ENCODE results near the gene GNAQ. TPM values are rescaled to one million over a fixed set of nuclear protein-coding genes. Genes with fewer than 3 reads are reported as not detected.
"Not testable (repeated sequence)": the region's sequence is repeated elsewhere in the genome, so short reads cannot be mapped to it uniquely, and the experiment has no call there.

Gene GNAQ
- total RNA-seq, 1 experiment from 2014 or later, result 48.6 TPM

DNA sequence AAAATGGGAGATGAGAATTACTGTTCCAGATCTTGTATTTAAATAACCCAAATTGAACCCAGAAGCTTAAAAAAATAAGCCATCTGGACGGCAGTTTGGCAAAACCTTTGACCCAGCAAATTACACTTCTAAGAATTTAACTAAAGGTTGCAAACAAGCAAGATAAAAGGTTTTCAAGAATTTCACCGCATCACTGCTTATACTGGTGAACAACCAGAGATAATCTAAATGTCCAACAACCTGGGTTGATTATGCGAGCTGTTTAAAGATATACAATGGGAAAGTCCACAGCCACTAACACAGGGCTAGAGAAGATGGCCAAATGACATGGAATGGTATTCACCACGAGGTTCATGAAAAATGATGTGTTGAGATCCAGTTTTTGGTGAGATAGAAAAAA is 149.3 kb downstream of the GNAQ start:
- H2AFZ ChIP-seq (ENCODE audit: low read length), result no peak overlapping the region
- no peaks in the 10 kb centered on the region for H3K79me2 ChIP-seq (ENCODE audit: insufficient read depth, low read length)
- H3K9me3 ChIP-seq (ENCODE audit: control insufficient read depth, low read depth, low read length), result no peaks in the 10 kb centered on the region
- Mint-ChIP-seq H3K9me3 (no peaks in the 10 kb centered on the region), H3K27ac (no peak overlapping the region; a peak in 1 of 7 replicates), H3K4me1 (peaks cover 24 to 27% of the 10 kb centered on the region in 2 experiments), H3K27me3 (ENCODE audit: low read depth) (no peaks in the 10 kb centered on the region), H3K4me3 (no peak overlapping the region), H3K36me3 (ENCODE audit: insufficient read depth in 1 of 3, low read depth in 3 of 3) (no peaks in the 10 kb centered on the region)
- H3K9ac ChIP-seq (ENCODE audit: extremely low read depth, insufficient read length, low read length), result no peak overlapping the region
- H2BK5ac ChIP-seq (ENCODE audit: insufficient read length, low read length), result no peak overlapping the region
- no peaks in the 10 kb centered on the region for H3K23me2 ChIP-seq (ENCODE audit: insufficient read length, low read depth, low read length, poor library complexity, severe bottlenecking)
- no peak overlapping the region for H3K4ac ChIP-seq (ENCODE audit: low read depth, low read length)
- no peak overlapping the region for H4K91ac ChIP-seq (ENCODE audit: insufficient read length, low read depth, low read length)
- H4K5ac ChIP-seq (ENCODE audit: insufficient read length, low read depth, low read length), result no peak overlapping the region
- H2BK20ac ChIP-seq (ENCODE audit: low read depth, low read length, poor library complexity, severe bottlenecking), result no peak overlapping the region
- no peak overlapping the region for H3K56ac ChIP-seq (ENCODE audit: insufficient read length, low read depth, low read length)
- no peak overlapping the region for H2BK15ac ChIP-seq (ENCODE audit: low read depth, low read length)
- H3K4me1 ChIP-seq (ENCODE audit: insufficient read depth, low read length), result peaks cover 10% of the 10 kb centered on the region; the same call in 1 of the 2 replicates
- H4K8ac ChIP-seq (replicated peaks; ENCODE audit: insufficient read length, low read depth, low read length), result no peak overlapping the region
- TF ChIP-seq, protein P1, sequence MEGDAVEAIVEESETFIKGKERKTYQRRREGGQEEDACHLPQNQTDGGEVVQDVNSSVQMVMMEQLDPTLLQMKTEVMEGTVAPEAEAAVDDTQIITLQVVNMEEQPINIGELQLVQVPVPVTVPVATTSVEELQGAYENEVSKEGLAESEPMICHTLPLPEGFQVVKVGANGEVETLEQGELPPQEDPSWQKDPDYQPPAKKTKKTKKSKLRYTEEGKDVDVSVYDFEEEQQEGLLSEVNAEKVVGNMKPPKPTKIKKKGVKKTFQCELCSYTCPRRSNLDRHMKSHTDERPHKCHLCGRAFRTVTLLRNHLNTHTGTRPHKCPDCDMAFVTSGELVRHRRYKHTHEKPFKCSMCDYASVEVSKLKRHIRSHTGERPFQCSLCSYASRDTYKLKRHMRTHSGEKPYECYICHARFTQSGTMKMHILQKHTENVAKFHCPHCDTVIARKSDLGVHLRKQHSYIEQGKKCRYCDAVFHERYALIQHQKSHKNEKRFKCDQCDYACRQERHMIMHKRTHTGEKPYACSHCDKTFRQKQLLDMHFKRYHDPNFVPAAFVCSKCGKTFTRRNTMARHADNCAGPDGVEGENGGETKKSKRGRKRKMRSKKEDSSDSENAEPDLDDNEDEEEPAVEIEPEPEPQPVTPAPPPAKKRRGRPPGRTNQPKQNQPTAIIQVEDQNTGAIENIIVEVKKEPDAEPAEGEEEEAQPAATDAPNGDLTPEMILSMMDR (conservative IDR thresholded peaks at IDR 0.05), result no peak
- no peak overlapping the region for H3K4me2 ChIP-seq (ENCODE audit: insufficient read depth, insufficient read length, low read length)
- H2AK5ac ChIP-seq (ENCODE audit: insufficient read length, low read length), result no peak overlapping the region
- H2BK12ac ChIP-seq (ENCODE audit: insufficient read length, low read depth, low read length), result no peak overlapping the region
- H4K20me1 ChIP-seq (ENCODE audit: control insufficient read depth, insufficient read depth, insufficient read length), result no peaks in the 10 kb centered on the region
- no peak overlapping the region for H3K23ac ChIP-seq (ENCODE audit: insufficient read length, low read depth, low read length)
- H3K18ac ChIP-seq (ENCODE audit: insufficient read length, low read depth, low read length), result no peak overlapping the region
- no peak overlapping the region for H3K27ac ChIP-seq (ENCODE audit: insufficient read length, low read depth, low read length)
- no peak overlapping the region for H3K14ac ChIP-seq (ENCODE audit: insufficient read depth, low read length)
- WGBS (ENCODE audit: extremely low coverage, insufficient read length, low lambda C conversion rate), result no CpG with 5 or more reads among the region's 4 CpGs
- DNase-seq, result no peak
- H2BK120ac ChIP-seq (ENCODE audit: low read depth, low read length, poor library complexity, severe bottlenecking), result no peak overlapping the region
- no peaks in the 10 kb centered on the region for H3K27me3 ChIP-seq (ENCODE audit: insufficient read depth, low read length)
- H3T11ph ChIP-seq (ENCODE audit: low read length), result no peak overlapping the region
- no peaks in the 10 kb centered on the region for H3K79me1 ChIP-seq (ENCODE audit: insufficient read depth, low read depth, low read length, poor library complexity, severe bottlenecking)

DNA sequence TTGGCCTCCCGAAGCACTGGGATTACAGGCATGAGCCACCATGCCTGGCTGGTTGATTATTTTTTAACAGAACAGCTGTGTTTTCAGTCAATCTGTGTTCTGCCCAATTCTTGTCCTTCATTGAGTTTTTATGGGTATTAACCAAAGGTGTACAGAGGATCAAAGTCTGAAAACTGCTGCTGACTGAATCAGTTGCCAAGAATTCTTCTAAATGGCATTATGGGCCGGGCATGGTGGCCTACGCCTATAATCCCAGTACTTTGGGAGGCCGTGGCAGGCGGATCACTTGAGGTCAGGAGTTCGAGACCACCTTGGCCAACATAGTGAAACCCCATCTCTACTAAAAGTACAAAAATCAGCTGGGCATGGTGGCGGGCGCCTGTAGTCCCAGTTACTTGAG is 150.0 kb downstream of the GNAQ start:
- not testable (repeated sequence) for H4K91ac ChIP-seq (ENCODE audit: insufficient read length, low read depth, low read length); H3K9ac ChIP-seq (ENCODE audit: extremely low read depth, insufficient read length, low read length); H4K8ac ChIP-seq (replicated peaks; ENCODE audit: insufficient read length, low read depth, low read length); H2BK20ac ChIP-seq (ENCODE audit: low read depth, low read length, poor library complexity, severe bottlenecking); H3K23me2 ChIP-seq (ENCODE audit: insufficient read length, low read depth, low read length, poor library complexity, severe bottlenecking); DNase-seq; H3K27me3 Mint-ChIP-seq (ENCODE audit: low read depth); H3K36me3 Mint-ChIP-seq (ENCODE audit: insufficient read depth in 1 of 3, low read depth in 3 of 3); H3K4me2 ChIP-seq (ENCODE audit: insufficient read depth, insufficient read length, low read length); H2BK5ac ChIP-seq (ENCODE audit: insufficient read length, low read length); H3K27ac ChIP-seq (ENCODE audit: insufficient read length, low read depth, low read length); H3K9me3 Mint-ChIP-seq; H3K18ac ChIP-seq (ENCODE audit: insufficient read length, low read depth, low read length); H3K56ac ChIP-seq (ENCODE audit: insufficient read length, low read depth, low read length); H3K27me3 ChIP-seq (ENCODE audit: insufficient read depth, low read length); H3K23ac ChIP-seq (ENCODE audit: insufficient read length, low read depth, low read length); H2BK12ac ChIP-seq (ENCODE audit: insufficient read length, low read depth, low read length); H3K9me3 ChIP-seq (ENCODE audit: control insufficient read depth, low read depth, low read length); H4K20me1 ChIP-seq (ENCODE audit: control insufficient read depth, insufficient read depth, insufficient read length); H2AK5ac ChIP-seq (ENCODE audit: insufficient read length, low read length); H4K5ac ChIP-seq (ENCODE audit: insufficient read length, low read depth, low read length); H2BK15ac ChIP-seq (ENCODE audit: low read depth, low read length); H2AFZ ChIP-seq (ENCODE audit: low read length); H3K27ac Mint-ChIP-seq; H2BK120ac ChIP-seq (ENCODE audit: low read depth, low read length, poor library complexity, severe bottlenecking); H3K79me1 ChIP-seq (ENCODE audit: insufficient read depth, low read depth, low read length, poor library complexity, severe bottlenecking); H3K4me1 ChIP-seq (ENCODE audit: insufficient read depth, low read length); H3K4me3 Mint-ChIP-seq; H3K4ac ChIP-seq (ENCODE audit: low read depth, low read length); H3T11ph ChIP-seq (ENCODE audit: low read length); H3K14ac ChIP-seq (ENCODE audit: insufficient read depth, low read length); H3K79me2 ChIP-seq (ENCODE audit: insufficient read depth, low read length)
- peaks cover 24 to 27% of the 10 kb centered on the region in 2 experiments for H3K4me1 Mint-ChIP-seq
- no CpG with 5 or more reads among the region's 8 CpGs for WGBS (ENCODE audit: extremely low coverage, insufficient read length, low lambda C conversion rate)
